Measurements from ENCODE around the gene ZNF30.

Gene ZNF30

DNA sequence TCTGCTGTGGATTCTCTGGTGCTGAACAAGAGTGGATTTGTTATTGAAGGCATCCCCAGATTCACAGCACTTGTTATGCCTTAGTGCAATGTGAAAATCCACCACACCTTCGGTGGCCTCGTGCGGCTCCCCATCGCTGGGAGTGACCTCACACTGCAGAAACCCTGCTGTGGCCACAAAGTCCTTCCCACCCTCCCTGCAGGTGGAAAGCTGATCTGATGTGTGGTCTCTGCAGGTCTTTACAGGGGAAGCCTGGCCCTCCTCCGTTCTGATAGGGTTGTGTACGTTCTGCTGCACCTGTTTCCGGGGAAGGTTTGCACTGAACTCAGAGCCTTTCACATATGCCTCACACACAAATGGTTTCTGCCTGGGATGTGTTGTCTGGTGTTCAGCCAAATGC lies 32.3 kb downstream of the ZNF30 start:
- no peak for DNase-seq (ENCODE audit: low read depth, low spot score)
- TF ChIP-seq, protein P1, sequence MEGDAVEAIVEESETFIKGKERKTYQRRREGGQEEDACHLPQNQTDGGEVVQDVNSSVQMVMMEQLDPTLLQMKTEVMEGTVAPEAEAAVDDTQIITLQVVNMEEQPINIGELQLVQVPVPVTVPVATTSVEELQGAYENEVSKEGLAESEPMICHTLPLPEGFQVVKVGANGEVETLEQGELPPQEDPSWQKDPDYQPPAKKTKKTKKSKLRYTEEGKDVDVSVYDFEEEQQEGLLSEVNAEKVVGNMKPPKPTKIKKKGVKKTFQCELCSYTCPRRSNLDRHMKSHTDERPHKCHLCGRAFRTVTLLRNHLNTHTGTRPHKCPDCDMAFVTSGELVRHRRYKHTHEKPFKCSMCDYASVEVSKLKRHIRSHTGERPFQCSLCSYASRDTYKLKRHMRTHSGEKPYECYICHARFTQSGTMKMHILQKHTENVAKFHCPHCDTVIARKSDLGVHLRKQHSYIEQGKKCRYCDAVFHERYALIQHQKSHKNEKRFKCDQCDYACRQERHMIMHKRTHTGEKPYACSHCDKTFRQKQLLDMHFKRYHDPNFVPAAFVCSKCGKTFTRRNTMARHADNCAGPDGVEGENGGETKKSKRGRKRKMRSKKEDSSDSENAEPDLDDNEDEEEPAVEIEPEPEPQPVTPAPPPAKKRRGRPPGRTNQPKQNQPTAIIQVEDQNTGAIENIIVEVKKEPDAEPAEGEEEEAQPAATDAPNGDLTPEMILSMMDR (IDR thresholded peaks at IDR 0.05; ENCODE audit: insufficient read depth, low read length, missing control alignments): no peak
- CTCF ChIA-PET: interaction anchor here (5.7 kb wide), 1 partner anchor 13 kb away, joined by 35 read pairs; no protein-coding TSS in a partner anchor
- no peak overlapping the region for H3K4me3 ChIP-seq (ENCODE audit: low read depth, low read length)
- POLR2A ChIA-PET: no interaction called here

DNA sequence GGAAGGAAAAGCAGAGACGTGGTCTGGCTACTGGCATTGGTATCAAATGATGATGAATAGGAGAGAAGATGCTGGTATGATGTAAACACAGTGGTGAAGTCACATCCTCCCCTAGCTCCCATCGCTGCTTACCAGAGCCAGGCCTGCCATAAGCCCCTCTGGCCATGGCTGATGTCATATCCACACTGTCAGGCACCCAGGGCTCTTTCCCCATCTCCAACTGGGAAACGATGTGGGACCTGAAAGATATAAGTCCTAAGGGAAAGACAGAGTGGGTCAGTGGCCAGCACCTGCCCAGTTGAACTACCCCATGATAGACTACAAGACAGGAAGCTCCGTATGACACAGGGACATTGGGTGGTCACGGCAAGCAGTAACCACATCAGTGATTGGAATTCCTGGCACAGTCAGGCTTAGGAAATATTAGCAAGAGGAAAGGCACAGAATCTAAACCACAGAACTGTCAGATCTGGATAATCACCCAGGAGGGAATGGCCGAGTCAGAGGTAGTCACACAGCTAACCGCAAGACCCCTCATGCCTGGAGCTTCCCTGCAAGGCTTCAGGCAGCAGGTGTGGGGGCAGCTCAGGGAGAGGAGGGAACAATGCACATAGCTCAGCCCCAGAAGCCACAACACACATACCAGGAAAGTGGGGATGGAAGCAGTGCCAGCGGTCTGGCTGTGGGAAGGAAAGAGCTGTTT lies 33.6 kb downstream of the ZNF30 start:
- H3K4me3 ChIP-seq (ENCODE audit: low read depth, low read length): no peak overlapping the region
- POLR2A ChIA-PET: interaction anchor here (0.6 to 0.7 kb wide), 2 partner anchors 33 to 203 kb away, joined by 3 read pairs; partner anchors contain the start of gene ZNF30
- TF ChIP-seq, protein P1 (IDR thresholded peaks at IDR 0.05; ENCODE audit: insufficient read depth, low read length, missing control alignments): no peak
- no peak for DNase-seq (ENCODE audit: low read depth, low spot score)
- CTCF ChIA-PET: interaction anchor here (5.7 kb wide), 1 partner anchor 12 kb away, joined by 35 read pairs; no protein-coding TSS in a partner anchor

DNA sequence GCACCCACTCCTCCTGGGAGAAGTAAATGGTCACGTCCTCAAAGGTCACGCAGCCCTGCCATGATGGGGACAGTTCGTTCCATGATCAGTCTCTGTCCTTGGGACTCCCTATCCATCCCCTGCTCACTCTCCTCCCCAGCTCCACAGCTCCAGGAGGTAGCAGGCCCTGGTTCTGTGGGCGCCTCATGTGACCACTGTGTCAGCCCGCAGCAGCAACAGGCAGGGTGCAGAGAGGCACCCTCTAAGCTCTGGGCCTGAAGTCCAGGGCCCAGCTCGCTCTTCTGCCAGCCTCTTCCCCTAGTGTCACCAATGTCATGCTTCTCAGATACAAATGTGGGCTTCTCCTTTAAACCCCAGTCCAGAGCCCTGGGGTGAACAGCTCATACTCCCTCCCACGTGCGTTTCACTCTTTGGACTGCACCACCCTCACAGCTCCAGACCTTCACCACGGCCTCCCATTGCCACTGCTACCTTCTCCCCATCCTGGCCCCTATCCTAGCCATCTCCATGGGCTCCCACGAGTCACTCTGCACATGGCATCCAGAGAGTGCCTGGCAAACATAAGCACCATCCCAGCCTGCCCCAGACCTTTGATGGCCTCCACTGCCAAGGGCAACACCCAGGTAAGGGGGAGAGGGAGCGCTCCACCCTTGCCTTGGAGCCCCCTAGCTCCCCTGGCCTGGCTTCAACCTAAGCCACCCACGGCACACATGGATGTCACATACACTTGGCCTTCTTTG lies 34.4 kb downstream of the ZNF30 start:
- POLR2A ChIA-PET: no interaction called here
- DNase-seq (ENCODE audit: low read depth, low spot score): no peak

DNA sequence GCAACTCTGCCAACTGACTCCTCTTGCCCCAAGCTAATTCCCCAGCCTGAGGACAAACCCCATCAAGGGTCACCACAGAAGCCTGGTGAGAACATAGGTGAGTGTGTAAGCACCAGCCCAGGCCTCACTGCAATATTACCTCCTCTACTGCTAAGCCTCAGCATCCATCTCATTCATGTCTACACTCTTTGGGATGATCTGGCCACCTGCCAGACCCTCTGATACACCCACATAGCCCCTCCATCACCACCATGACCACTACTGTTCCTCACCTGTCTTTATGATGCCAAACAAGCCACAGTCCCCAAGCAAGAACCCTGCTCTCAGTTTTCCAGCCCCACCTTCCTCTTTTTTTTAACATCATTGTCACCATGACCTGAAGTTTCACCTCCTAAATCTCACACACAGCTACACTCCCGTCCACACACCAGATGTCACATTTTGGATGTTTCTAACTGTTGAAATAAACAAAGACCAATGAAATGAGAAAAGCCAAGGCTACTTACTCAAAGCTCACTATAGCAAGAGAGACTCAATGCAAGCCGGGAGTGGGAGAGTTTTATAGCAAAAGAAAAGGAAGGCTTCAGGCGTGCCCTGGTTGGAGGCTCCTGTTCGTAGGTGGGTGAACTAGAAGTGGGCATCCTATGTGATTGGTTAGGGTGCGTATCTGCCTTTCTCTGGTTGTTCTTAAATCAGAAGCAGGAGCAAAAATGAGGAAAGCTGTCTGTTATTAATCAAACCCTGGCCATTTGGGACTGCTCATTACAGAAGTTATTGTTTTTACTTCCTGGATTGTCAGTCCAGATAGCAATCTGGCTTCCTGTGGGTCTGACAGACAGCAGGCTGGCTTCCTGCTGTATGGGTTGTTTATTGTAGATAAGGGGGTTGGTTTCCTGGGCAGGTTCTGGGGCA lies 35.3 kb downstream of the ZNF30 start:
- no peak overlapping the region; the same call in 1 of the 2 replicates for H3K4me3 ChIP-seq (ENCODE audit: low read depth, low read length)
- no peak for DNase-seq (ENCODE audit: low read depth, low spot score)
- ChIA-PET POLR2A (no interaction called here), CTCF (interaction anchor here (0.9 to 5.7 kb wide), 2 partner anchors 10 to 56 kb away, joined by 3 to 35 read pairs; no protein-coding TSS in a partner anchor)
- TF ChIP-seq, protein P1 (IDR thresholded peaks at IDR 0.05; ENCODE audit: insufficient read depth, low read length, missing control alignments): no peak

More for the DNA sequence above, 34.4 kb downstream of the ZNF30 start:
- CTCF ChIA-PET: interaction anchor here (5.7 kb wide), 1 partner anchor 11 kb away, joined by 35 read pairs; no protein-coding TSS in a partner anchor
- H3K4me3 ChIP-seq (ENCODE audit: low read depth, low read length): no peak overlapping the region
- TF ChIP-seq, protein P1 (IDR thresholded peaks at IDR 0.05; ENCODE audit: insufficient read depth, low read length, missing control alignments): no peak

- TF ChIP-seq, protein P1 (IDR thresholded peaks at IDR 0.05; ENCODE audit: insufficient read depth, low read length, missing control alignments): no peak
- H3K4me3 ChIP-seq (ENCODE audit: low read depth, low read length): peak overlapping the region; percentile 75
- CTCF ChIA-PET: interaction anchor here (0.7 to 5.7 kb wide), 4 partner anchors 9 to 179 kb away, joined by 3 to 35 read pairs (median 3); no protein-coding TSS in a partner anchor
- DNase-seq (ENCODE audit: low read depth, low spot score): no peak
- POLR2A ChIA-PET: no interaction called here
Measured at GRCh38 chr19:34962687-34963572, 36.2 kb downstream of the ZNF30 start.

Measured in AG04449 (cell line).